ENCODE data around the gene NBPF26. TPM values are rescaled to one million over a fixed set of nuclear protein-coding genes. Genes with fewer than 3 reads are reported as not detected.
"Not testable (repeated sequence)": the region's sequence is repeated elsewhere in the genome, so short reads cannot be mapped to it uniquely, and the experiment has no call there.

The NBPF26 gene
- 3.1 and 3.4 TPM in 2 replicates for total RNA-seq

DNA sequence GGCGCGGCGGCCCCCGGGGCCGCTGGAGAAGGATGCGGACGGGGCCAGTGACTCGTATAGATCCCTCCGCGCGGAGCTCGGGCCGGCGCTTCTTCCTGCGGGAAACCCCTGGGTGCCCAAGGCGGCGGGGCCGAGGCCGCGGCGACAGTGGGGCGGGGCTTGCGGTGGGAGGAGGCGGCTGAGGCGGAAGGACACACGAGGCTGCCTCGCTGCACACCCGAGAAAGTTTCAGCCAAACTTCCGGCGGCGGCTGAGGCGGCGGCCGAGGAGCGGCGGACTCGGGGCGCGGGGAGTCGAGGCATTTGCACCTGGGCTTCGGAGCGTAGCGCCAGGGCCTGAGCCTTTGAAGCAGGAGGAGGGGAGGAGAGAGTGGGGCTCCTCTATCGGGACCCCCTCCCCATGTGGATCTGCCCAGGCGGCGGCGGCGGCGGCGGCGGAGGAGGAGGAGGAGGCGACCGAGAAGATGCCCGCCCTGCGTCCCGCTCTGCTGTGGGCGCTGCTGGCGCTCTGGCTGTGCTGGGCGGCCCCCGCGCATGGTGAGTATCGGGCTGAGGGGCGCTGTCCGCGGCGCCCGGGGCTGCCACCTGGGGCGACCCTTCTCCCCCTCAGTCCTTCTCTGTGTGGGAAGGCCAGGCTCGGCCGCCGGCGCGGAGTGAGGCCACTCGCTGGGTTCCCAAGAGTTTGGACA lies at the start of gene NBPF26:
NBPF26 (plus strand) TSS at position 231 of the 688 bp plus-strand sequence.
- peak in 1 of 2 donors; percentile 62 for DNase-seq (ENCODE audit: low read depth in 2 of 2)

DNA sequence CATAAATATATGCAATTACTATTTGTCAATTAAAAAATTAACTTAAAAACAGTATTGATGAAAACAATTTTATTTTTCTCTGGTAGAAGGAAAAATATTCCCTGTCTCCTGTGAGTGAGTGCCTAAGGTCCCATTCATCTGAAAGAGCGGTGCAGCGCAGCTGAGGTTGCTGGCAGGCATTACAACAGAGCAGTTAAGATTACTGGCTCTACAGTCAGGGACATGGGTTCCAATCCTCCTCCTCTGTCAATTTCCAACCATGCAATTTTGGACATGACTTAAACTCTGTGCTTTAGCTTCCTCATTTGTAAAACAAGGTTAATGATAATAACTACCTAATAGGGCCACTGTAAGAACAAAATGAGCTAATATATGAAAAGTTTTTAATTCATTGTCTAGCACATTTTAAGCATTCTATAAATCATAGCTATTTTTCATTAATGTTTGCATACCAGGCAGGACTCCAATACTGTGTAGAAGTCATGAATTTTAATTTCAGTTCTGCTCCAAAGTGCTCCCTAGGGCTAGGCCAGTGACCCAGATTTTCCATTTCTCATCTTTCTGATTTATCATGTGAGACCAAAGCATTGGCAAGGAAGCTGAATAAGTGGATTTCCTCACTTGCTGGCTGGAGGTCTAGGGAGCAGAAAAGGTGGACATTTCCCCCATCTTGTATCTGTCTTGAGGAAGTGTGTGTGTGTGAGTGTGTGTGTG lies 43.5 kb upstream of the NBPF26 start:
- DNase-seq (ENCODE audit: low read depth in 2 of 2) = not testable (repeated sequence)

DNA sequence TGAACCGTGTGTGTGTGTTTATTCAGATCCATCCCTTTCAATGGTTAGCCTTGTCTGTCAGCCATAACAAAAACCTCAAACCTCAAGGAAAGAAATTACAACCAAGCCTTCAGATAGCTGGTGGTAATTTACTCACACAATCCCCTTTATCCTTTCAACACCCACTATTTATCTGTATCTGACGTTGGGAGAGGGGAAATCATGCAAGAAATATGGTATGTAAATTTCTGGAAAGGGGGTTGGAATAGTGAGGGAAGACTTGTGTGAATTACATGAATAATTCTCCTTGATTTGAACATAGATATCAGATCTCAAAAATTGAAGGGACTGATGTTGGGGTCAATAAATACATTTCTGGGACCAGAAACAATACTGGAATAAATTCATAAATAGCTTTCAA lies 42.8 kb upstream of the NBPF26 start:
- not testable (repeated sequence) for DNase-seq (ENCODE audit: low read depth in 2 of 2)

GRCh38 chr1:120684397-120684796 lies 39.3 kb upstream of the NBPF26 start:
- DNase-seq (ENCODE audit: low read depth in 2 of 2) = not testable (repeated sequence)

- not testable (repeated sequence) for DNase-seq (ENCODE audit: low read depth in 2 of 2)
Observed at GRCh38 chr1:120685622-120686021, 38.1 kb upstream of the NBPF26 start.

DNA sequence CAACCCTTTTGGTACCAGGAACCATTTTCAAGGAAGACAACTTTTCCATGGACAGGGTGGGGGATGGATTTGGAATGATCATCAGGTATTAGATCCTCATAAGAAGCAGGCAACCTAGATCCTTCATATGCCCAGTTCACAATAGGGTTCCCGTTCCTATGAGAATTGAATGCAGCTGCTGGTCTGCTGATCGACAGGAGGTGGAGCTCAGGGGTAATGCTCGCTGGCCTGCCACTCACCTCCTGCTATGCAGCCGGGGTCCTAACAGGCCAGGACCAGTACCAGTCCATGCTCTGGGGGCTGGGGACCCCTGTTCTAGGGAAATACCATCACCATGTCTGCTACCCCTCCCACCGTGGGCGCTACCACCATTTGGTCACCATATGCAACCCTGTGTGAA lies 36.5 kb upstream of the NBPF26 start:
- DNase-seq (ENCODE audit: low read depth in 2 of 2) = not testable (repeated sequence)

GRCh38 chr1:120700807-120701562 lies 22.8 kb upstream of the NBPF26 start:
- not testable (repeated sequence) for DNase-seq (ENCODE audit: low read depth in 2 of 2)

GRCh38 chr1:120723358-120723714 lies 409 bp upstream of the NBPF26 start:
- not testable (repeated sequence) for DNase-seq (ENCODE audit: low read depth in 2 of 2)

DNA sequence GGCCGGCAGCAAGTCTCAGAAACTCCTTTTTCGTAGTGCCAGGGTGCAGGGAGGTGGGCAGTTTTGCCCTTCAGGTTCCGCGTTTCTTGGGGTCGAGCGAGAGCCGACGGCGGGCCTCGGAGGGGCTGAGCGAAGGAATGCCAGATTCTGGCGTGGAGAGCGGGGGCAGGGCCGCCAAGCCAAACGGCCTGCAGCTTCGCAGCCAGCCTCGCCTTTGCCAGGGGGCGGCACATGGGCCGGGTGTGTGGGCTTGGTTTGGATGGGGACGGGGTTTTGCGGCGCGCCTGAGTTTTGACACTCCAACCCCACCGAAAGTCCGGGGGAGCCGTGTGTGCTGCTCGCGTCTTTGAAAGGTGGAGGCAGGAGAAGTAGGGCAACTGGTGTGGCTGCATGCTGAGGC lies 762 bp downstream of the NBPF26 start:
- DNase-seq (ENCODE audit: low read depth in 2 of 2) = not testable (repeated sequence)

DNA sequence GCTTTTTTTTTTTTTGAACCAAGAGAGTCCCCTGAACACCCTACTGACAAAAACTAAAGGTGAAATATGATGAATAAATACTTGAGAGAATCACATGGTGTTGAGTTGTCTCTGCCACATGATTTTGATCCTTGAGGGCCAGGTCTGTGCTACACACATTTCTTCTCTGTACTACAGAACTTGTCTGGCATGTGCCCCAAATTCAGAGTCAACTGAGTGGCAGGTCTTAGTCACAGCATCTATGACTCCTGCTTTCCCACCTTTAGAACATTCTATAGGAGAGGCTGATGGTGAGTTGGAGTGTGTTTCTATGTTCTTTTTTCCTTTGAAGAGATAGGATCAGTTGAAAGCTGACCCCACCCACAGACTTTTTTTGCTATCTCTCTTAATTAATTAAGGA lies 5.1 kb downstream of the NBPF26 start:
- DNase-seq (ENCODE audit: low read depth in 2 of 2) = not testable (repeated sequence)

DNA sequence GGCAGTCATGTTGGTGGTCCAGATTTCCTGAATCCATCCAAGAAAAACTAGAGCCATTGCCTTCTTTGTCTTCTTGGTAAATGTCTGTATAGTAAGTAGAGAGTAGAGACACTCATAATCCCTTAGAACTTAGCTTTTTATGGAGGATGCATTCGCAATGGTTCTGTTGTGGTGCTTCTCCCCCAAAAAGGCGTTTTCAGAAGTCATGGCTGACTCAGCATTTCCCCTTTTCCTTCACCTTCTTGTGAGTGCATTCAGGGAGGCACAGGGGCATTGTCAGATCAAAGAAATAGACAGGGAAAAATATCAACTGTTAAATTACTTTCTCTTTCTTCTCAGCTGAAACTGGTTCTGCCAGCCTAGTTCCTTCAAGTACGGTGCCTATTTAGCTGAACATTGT lies 45.3 kb downstream of the NBPF26 start:
- not testable (repeated sequence) for DNase-seq (ENCODE audit: low read depth in 2 of 2)

DNA sequence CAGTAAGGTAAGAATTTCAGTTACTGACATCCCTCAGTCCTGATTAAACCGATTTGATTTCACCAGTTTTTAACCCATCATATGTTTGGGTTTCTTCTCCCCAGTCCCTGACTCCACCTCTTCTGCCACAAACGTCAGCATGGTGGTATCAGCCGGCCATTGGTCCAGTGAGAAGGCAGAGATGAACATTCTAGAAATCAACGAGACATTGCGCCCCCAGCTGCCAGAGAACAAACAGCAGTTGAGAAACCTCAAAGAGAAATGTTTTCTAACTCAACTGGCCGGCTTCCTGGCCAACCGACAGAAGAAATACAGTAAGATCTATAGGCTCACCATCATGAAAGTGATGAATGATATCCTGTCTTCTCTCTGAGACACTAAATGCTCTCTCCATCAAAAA lies 81.7 kb downstream of the NBPF26 start:
- peak in 1 of 2 donors; percentile 8 for DNase-seq (ENCODE audit: low read depth in 2 of 2)

DNA sequence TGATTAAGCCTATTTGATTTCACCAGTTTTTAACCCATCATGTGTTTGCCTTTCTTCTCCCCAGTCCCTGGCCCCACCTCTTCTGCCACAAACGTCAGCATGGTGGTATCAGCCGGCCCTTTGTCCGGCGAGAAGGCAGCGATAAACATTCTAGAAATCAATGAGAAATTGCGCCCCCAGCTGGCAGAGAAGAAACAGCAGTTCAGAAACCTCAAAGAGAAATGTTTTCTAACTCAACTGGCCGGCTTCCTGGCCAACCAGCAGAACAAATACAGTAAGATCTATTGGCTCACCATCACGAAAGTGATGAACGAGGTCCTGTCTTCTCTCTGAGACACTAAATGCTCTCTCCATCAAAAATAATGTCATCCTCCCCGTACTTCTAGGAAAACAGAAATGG lies 88.1 kb downstream of the NBPF26 start:
- peak; percentile 0 to 25 for DNase-seq (ENCODE audit: low read depth in 2 of 2)

DNA sequence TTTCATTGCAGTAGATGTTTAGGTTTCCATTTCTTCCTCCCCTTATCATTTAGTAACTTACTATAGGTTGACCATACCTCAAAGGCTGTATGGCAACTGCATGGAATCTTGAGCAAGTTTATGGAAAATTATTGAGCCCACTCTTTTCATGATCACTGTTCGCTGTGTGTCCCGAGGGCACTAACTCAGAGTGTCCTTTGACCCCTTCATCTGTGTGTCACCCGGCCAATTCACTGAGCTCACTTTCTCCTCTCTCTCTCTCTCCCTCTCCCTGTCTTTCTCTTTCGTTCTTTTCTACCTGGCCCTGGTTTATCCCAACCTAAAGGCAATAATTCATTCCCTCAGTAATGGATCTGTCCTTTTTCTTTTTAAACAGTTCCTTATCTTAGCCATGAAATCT lies 101.3 kb downstream of the NBPF26 start:
- not testable (repeated sequence) for DNase-seq (ENCODE audit: low read depth in 2 of 2)

DNA sequence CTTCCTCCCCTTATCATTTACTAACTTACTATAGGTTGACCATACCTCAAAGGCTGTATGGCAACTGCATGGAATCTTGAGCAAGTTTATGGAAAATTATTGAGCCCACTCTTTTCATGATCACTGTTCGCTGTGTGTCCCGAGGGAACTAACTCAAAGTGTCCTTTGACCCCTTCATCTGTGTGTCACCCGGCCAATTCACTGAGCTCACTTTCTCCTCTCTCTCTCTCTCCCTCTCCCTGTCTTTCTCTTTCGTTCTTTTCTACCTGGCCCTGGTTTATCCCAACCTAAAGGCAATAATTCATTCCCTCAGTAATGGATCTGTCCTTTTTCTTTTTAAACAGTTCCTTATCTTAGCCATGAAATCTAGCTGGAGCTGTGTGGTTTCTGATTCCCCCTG lies 102.9 kb downstream of the NBPF26 start:
- DNase-seq (ENCODE audit: low read depth in 2 of 2) = not testable (repeated sequence)

DNA sequence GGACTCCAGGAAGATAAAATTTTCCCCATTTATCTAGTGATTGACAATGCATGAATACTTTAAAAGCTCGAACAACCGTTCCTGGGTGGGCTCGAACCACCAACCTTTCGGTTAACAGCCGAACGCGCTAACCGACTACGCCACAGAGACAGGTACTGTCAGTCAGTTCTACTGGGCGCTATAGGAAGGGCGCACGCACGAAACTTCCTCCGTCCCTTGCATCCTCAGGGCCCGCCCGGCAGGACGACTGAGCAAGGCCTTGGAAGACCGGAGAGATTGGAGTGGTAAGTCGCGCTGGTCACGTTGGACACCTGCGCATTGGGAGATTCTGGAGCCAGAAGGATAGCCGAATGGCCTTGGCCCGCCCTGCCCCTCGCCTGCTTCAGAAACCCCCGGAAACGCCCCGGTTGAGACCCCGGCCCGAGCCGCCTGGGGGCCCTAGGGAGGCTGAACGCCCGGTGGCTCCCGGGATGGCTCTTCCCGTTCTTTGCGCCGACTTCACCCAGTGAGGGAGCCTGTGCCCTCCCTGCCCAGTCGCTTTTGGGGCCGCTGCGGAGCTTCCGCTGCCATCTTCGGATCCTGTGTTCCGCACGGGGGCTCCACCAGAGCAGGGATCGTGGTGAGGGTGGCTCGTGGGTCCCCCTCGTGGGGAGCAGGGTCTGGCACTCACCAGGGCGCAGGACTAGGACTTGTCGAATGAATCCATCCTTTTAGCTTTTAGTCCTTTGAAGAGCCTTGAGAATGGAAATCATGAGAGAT lies 120.6 kb downstream of the NBPF26 start:
- peak; percentile 25 to 43 for DNase-seq (ENCODE audit: low read depth in 2 of 2)

- not testable (repeated sequence) for DNase-seq (ENCODE audit: low read depth in 2 of 2)
Observed at GRCh38 chr1:120844945-120845330, 121.2 kb downstream of the NBPF26 start.

DNA sequence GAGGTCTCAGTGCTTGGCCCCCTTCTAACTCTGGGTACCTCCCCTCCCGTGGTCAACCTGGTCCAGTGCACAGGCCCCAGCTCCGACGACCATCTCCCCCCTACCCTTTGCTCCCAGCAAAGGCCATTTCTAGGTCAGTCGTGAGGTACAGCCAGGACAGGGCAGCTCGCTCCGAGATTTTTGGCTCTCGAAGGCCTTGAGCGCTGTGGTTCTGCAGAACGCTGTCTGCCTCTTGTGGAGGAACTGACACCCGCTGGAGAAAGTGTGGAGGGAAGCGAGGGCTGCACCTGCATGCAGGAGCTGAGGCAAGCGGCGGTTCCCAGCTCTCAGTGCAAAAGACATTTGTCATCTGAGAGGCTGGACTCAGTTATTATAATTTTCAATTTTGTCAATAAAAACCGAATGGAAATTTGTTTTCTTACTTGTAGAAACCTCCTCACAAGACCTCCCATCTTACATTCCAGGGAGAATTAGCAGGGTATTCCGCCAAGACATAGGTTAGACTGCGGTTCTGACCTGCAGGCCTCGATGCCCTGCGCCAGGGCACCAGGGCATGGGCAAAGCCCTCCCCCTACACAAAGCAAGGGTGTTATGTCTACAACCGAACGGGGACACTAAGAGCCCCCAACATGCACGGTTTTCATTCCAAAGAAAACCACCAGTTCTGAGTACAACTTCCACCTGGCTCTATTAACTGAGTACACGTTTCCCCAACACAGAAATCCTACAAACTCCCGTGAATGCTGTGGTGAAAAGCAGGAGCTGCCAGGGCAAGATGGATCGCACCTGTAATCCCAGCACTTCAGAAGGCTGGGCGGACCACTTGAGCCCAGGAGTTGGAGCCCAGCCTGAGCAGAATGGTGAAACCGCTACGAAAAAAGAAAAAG lies 125.9 kb downstream of the NBPF26 start:
- not testable (repeated sequence) for DNase-seq (ENCODE audit: low read depth in 2 of 2)

- peak; percentile 0 to 18 for DNase-seq (ENCODE audit: low read depth in 2 of 2)
Observed at GRCh38 chr1:120850287-120850536, 126.5 kb downstream of the NBPF26 start.

GRCh38 chr1:120850537-120851421 lies 127.0 kb downstream of the NBPF26 start:
- peak; percentile 75 to 90 for DNase-seq (ENCODE audit: low read depth in 2 of 2)
